BJ (cell line): Measurements from ENCODE around the gene PSMD8. TPM values are rescaled to one million over a fixed set of nuclear protein-coding genes. Genes with fewer than 3 reads are reported as not detected.

Experiments
- CTCF ChIA-PET: fragments of 350-600 bp; formaldehyde crosslinking; extraction: SDS; loops from one replicate; lab custom pipeline; 2021; ENCODE audit warnings: antibody characterized with exemption, inconsistent platforms; lab: Yijun Ruan, JAX
- POLR2A ChIA-PET: fragments of 300-600 bp; sonication (Branson Sonifier 250); formaldehyde crosslinking; extraction: SDS; loops from one replicate; lab custom pipeline; 2021; ENCODE audit warnings: antibody characterized with exemption; lab: Charles Lee
- DNase-seq: peaks from one replicate; pipeline ENCODE4 v3.0.0-alpha.2; 2011; ENCODE audit warnings: low read depth
- H3K27me3 ChIP-seq: 2 replicates; pipeline ENCODE4 v1.6.0; 2011; ENCODE audit warnings: low read length; ENCODE audit not compliant: control insufficient read depth, insufficient read depth
- H3K36me3 ChIP-seq: 2 replicates; pipeline ENCODE4 v1.5.1; 2011; ENCODE audit warnings: low read length; ENCODE audit not compliant: control insufficient read depth, insufficient read depth
- H3K4me3 ChIP-seq: 2 replicates; pipeline ENCODE4 v1.5.1; 2011; ENCODE audit warnings: low read depth, mild to moderate bottlenecking, control low read depth, low read length
- CTCF ChIP-seq: IDR thresholded peaks from 2 replicates; pipeline ENCODE4 v1.5.1; 2011; ENCODE audit warnings: low read depth, mild to moderate bottlenecking, control low read depth, inconsistent platforms, low read length, moderate library complexity; ENCODE audit not compliant: insufficient read depth
- polyA plus RNA-seq: library from polyadenylated mRNA; depleted of rRNA; stranded (reverse); fragments of >200 nt; gene quantifications from 2 replicates; pipeline ENCODE4 v1.2.3, GENCODE V29; 2011

The PSMD8 gene
- polyA plus RNA-seq, 1 experiment = 662 TPM

- no peak for DNase-seq
- no peak for TF ChIP-seq CTCF
- ChIA-PET POLR2A (interaction anchor here (0.6 kb wide), 1 partner anchor 407 kb away, joined by 3 read pairs; no protein-coding TSS in a partner anchor), CTCF (interaction anchor here (1.2 kb wide), 1 partner anchor 149 kb away, joined by 3 read pairs; no protein-coding TSS in a partner anchor)
- Histone ChIP-seq H3K27me3 (no peaks in the 10 kb centered on the region), H3K4me3 (no peak overlapping the region), H3K36me3 (peaks cover 46% of the 10 kb centered on the region)
These were observed 8.8 kb downstream of the PSMD8 start for GRCh38 chr19:38383184-38383583.

GRCh38 chr19:38383743-38384142, 9.4 kb downstream of the PSMD8 start:
- DNase-seq = no peak
- H3K4me3 ChIP-seq = no peak overlapping the region
- no peak for TF ChIP-seq CTCF
- CTCF ChIA-PET = interaction anchor here (0.8 to 2.0 kb wide), 4 partner anchors 8 to 150 kb away, joined by 3 to 8 read pairs (median 3); no protein-coding TSS in a partner anchor
- no peaks in the 10 kb centered on the region for H3K27me3 ChIP-seq
- peaks cover 46% of the 10 kb centered on the region for H3K36me3 ChIP-seq
- POLR2A ChIA-PET = interaction anchor here (0.6 kb wide), 1 partner anchor 408 kb away, joined by 3 read pairs; no protein-coding TSS in a partner anchor

GRCh38 chr19:38384209-38385027, 10.0 kb downstream of the PSMD8 start:
- TF ChIP-seq CTCF = peak; percentile 51
- no peak for DNase-seq
- ChIA-PET CTCF (interaction anchor here (0.8 to 2.0 kb wide), 4 partner anchors 8 to 150 kb away, joined by 3 to 8 read pairs (median 5); no protein-coding TSS in a partner anchor), POLR2A (no interaction called here)
- no peaks in the 10 kb centered on the region for H3K27me3 ChIP-seq
- H3K36me3 ChIP-seq = peaks cover 41% of the 10 kb centered on the region
- H3K4me3 ChIP-seq = no peak overlapping the region

GRCh38 chr19:38385057-38385803, 10.9 kb downstream of the PSMD8 start:
- DNase-seq = no peak
- peaks cover 39% of the 10 kb centered on the region for H3K36me3 ChIP-seq
- TF ChIP-seq CTCF = no peak
- ChIA-PET POLR2A (interaction anchor here (0.5 kb wide), 1 partner anchor 10 kb away, joined by 3 read pairs; no protein-coding TSS in a partner anchor), CTCF (interaction anchor here (0.9 to 2.0 kb wide), 3 partner anchors 9 to 151 kb away, joined by 3 to 8 read pairs (median 7); partner anchors contain the start of gene FAM98C)
- no peak overlapping the region for H3K4me3 ChIP-seq
- no peaks in the 10 kb centered on the region for H3K27me3 ChIP-seq
